Left lobe of liver (tissue), 2 donors: ENCODE data around the gene BOD1. TPM values are rescaled to one million over a fixed set of nuclear protein-coding genes. Genes with fewer than 3 reads are reported as not detected.

Experiments
- ATAC-seq: fragments of 200-7000 bp; cut with Tn5 transposase; one replicate; pipeline ENCODE4 v1.9.1; 2020; ENCODE audit warnings: mild to moderate bottlenecking, moderate library complexity
- DNase-seq: peaks from one replicate; pipeline ENCODE4 v3.0.0-alpha.2; 2020; ENCODE audit warnings: low spot score
- total RNA-seq: library from RNA; stranded (reverse); gene quantifications from one replicate; pipeline ENCODE4 v1.2.1, GENCODE V29; 2021
- donor health status: DM: no; HTN: no; CAD: no; lungs with moderate emphysema.
- donor health status: DM: no; HTN: yes; CAD: no.

Gene BOD1
- total RNA-seq: 12.1 TPM

DNA sequence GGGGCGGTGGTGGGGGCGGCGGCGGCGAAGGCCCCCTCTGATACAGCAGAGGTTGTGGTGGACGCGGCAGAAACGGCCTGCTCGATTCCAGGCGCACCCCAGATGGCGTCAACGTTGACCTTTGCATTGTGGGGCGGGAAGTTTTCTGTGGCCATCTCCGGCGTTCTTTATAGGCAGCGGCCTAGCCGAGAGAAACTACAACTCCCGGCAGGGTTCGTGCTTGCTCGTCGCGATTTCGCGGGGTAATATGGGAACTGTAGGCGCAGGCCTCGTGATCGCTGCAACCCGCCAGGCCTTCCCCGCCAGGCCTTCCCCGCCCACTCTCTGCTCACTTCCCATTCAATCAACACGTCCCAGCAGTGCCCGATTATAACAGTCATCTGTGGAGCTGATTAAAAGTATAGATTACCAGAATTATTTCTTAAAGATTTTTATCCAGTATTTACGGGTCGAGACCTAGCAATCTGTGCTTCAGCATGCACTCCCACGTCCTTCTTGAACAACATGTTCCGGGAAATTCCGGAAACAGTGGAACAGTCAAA, at the start of gene BOD1:
Gene BOD1, minus strand, starts transcription at position 74 of the 542 bp plus-strand sequence. CDS start 214 bp downstream, outside the sequence.
- DNase-seq: peak; percentile 97
- ATAC-seq: peak; percentile 94

GRCh38 chr5:173665326-173665725, 48.9 kb upstream of the BOD1 start:
- DNase-seq (peak; percentile 10), ATAC-seq (no peak)

DNA sequence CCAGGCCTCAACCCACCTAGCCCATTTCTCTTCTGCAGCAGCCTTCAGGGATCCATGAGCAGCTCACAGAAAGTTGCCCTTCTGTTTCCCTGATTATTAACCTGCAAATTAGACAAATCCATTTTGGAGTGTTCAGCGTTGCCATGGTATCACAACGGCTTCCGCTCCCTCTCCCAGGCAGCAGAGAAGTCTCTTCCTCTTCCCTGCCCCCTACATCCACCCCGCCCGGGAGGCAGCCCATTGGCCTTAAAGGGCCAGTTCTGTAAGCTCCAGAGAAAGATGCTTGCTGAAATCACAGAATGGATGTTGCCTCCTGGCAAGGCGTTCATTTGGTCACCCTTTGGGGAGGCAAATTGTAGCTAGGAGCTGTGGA, 47.7 kb upstream of the BOD1 start:
- ATAC-seq: peak; percentile 65
- DNase-seq: no peak

- ATAC-seq (no peak), DNase-seq (no peak)
These were observed 47.1 kb upstream of the BOD1 start for GRCh38 chr5:173663352-173664153.

DNA sequence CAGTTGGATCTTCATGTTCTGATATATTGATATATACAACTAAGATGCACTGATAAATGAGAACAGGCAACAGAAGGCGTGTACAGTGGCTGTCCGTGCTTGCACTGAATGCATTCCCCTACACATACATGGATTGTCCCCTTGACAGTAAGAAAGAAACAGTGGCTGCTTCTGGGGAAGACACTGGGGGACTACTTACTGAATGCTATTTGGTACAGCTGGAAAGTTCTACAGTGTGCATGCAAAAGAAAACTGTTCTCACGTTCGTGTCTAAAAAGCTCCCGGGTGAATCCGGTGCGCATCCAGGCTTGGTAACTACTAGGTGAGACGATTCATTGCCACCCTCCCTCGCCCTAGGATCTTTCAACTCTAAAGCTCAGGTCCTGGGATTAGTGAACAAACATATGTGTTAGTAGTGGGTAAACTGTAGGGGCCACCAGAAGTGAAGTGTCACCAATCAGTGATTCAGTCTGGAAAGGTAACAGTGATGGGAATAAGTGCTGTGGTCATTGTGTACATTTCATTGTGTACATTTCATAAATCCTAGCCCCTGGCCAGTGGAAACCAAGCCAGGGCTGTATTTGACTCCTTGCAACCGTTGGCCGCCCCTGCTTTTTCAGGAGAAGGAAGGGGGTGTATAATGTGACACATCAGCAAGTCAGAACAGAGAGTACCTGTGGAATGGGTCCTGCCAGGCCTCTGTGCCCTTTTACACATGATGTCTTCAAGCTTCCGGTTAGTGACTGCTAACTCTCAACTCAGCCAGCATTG, 46.3 kb upstream of the BOD1 start:
- ATAC-seq (no peak), DNase-seq (peak; percentile 19)

- DNase-seq: no peak
- no peak for ATAC-seq
These were observed 44.2 kb upstream of the BOD1 start for GRCh38 chr5:173660481-173661280.

- ATAC-seq: peak; percentile 70
These were observed 43.0 kb upstream of the BOD1 start for GRCh38 chr5:173659423-173659822.

GRCh38 chr5:173657741-173658356, 41.4 kb upstream of the BOD1 start:
- no peak for DNase-seq

More at GRCh38 chr5:173659423-173659822, 43.0 kb upstream of the BOD1 start:
- peak; percentile 62 for DNase-seq

GRCh38 chr5:173655196-173655797, 38.8 kb upstream of the BOD1 start:
- no peak for DNase-seq
- no peak for ATAC-seq

More at GRCh38 chr5:173657741-173658356, 41.4 kb upstream of the BOD1 start:
- ATAC-seq: no peak

DNA sequence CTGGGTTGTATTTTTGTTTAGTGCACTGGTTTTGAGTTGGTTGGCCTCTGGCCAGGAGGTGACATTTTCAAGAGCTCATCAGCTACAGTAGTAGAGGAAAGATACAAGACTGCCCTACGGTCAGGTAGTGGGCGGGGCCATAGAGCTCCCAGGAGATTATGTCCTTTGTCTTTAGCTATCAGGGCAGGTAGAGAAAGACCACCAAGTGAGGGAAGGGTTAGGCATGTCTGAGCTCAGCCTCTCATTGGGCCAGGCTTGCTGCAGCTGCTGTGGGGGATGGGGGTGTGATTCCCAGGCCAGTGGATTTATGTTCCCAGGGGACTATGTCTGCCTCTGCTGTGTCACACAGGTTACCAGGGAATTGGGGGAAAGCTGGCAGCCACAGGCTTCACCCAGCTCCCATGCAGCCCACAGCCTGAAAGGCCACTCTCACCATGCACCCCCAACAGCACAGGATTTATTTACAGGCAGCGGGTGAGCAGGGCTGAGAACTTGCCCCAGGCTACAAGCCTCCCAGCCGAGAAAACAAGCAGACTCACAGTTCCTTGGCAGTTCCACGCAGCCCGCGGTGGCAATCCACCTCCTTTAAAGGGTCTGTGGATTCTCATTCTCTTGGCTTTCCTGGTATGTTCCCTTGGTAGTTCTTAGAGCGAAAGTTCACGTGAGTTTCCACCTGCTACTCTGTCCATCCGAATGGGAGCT, 37.5 kb upstream of the BOD1 start:
- DNase-seq (no peak), ATAC-seq (no peak)

GRCh38 chr5:173648308-173648866, 31.9 kb upstream of the BOD1 start:
- DNase-seq (no peak), ATAC-seq (no peak)

DNA sequence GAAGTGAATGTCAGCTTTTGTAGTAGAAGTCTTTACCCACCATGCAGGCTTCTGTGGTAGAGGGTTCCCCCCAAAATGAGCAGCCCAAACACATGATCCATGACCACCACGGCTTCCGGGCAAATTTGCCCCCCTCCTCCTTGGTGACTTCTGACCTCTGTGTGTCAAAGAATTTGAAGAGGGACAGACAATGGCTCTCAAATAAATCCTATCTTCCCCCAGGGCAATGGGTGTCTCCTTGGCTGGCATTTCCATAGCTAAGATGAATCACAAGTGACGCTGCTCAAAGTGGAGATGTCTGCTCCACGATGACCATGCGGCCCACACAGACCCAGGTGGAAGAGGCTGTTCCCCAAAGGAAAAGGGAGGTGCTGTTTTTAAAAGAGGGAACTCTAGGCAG, 30.2 kb upstream of the BOD1 start:
- ATAC-seq (no peak), DNase-seq (no peak)

GRCh38 chr5:173645890-173646574, 29.6 kb upstream of the BOD1 start:
- no peak for DNase-seq

GRCh38 chr5:173645437-173645807, 29.0 kb upstream of the BOD1 start:
- DNase-seq (no peak), ATAC-seq (no peak)

More at GRCh38 chr5:173645890-173646574, 29.6 kb upstream of the BOD1 start:
- ATAC-seq: no peak

DNA sequence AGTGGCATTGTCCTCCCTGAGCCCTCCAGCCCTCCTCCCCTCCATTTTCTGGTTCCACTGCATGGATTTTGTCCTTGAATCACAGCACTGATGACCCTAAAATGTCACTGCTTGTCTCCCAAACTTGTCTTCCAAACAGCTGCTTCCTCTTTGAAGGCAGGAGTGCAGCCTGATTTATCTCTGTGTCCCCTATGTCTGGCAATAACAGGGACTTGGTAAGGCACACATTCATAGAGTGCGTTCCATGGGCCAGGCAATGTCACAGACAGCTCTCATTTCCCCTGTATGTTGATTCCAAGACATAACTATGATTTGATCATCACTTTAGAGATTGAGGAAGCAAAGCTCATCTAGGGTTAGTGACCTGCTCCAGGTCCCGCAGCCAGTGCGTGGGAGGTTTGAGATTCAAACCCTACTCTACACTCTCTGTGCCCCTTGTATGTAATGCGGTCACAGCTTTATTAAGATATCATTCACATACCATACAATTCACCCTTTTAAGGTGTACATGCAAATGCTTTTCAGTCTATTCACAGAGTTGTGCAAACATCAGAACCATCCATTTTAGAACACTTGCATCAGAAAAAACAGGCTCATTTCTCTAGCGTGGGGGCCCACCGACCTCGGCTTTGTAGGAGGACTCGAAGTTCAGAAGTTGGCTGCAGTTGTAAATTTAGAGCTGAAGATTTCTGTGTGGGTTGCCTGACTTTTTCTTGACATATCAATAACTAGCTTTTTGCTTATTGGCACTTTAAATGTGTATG, 28.4 kb upstream of the BOD1 start:
- no peak for ATAC-seq
- DNase-seq: no peak

DNA sequence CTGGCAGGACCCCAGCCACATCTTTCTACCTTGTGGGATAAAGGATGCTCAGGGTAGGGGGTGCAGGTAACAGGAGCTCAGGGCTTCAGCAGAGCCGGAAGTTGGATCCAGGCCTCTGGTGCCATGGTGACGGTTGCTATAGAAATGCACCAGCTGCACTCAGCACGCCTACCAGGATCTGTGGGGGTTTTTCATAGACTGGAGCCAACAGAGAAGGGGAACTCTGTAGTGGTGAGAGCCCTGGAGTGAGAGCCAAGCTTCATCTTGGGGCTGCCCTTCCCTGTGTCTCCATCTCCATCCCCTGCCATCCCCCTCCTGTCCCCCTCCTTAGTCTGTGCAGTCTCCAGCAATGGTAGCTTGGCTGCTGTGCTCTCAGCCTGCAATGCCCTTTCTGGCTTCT, 27.5 kb upstream of the BOD1 start:
- ATAC-seq: no peak
- no peak for DNase-seq

DNA sequence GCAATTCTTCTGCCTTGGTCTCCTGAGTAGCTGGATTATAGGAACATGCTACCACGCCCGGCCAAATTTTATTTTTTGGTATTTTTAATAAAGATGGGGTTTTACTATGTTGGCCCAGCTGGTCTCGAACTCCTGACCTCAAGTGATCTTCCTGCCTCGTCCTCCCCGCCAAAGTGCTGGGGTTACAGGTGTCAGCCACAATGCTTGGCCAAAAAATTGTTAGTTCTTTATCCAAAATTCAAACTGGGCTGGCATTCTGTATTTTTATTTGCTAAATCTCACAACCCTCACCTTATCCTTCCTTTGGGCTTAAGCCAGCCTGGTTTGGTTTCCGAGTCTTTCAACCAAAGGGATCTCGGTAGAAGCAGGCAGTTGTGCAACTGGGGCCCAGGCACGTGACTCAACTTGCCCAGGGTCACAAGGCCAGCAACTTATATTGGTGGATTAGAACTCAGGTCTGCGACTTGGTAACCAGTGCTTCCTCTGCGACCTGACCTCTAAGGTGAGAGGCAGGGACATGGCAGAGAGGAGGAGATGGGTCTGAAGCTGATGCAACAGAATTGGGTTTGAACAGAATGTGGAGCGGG, 26.5 kb upstream of the BOD1 start:
- ATAC-seq: peak; percentile 34

More for the DNA sequence above, 26.5 kb upstream of the BOD1 start:
- peak; percentile 79 for DNase-seq
